ENCODE measurements around the gene MCOLN2.
A peak's percentile ranks its signal among the peaks of the same experiment; 100 is the strongest.
"Not testable (repeated sequence)": the region's sequence is repeated elsewhere in the genome, so short reads cannot be mapped to it uniquely, and the experiment has no call there.

The MCOLN2 gene

GRCh38 chr1:84996846-84997666, at the start of gene MCOLN2:
MCOLN2 (minus strand) TSS chr1:84997113; CDS start chr1:84996872, 241 bp downstream.
- peak within 1 kb of the TSS in 16 of 21 experiments; percentile 17 to 81 (median 52) for H3K27ac ChIP-seq
- H3K4me3 ChIP-seq = peak within 1 kb of the TSS; percentile 46 to 70 (median 55)

GRCh38 chr1:85042413-85042812, 45.5 kb upstream of the MCOLN2 start:
- H3K27ac ChIP-seq = no peak overlapping the region
- no peak overlapping the region for H3K4me3 ChIP-seq

- H3K4me3 ChIP-seq = no peak overlapping the region
- no peak overlapping the region for H3K27ac ChIP-seq
Measured at GRCh38 chr1:85041793-85042192, 44.9 kb upstream of the MCOLN2 start.

GRCh38 chr1:85033221-85033620, 36.3 kb upstream of the MCOLN2 start:
- no peak overlapping the region for H3K4me3 ChIP-seq
- H3K27ac ChIP-seq = no peak overlapping the region

GRCh38 chr1:85030536-85030935, 33.6 kb upstream of the MCOLN2 start:
- H3K27ac ChIP-seq = no peak overlapping the region
- H3K4me3 ChIP-seq = no peak overlapping the region

- no peak overlapping the region for H3K4me3 ChIP-seq
- H3K27ac ChIP-seq = no peak overlapping the region
Measured at GRCh38 chr1:85028151-85028550, 31.2 kb upstream of the MCOLN2 start.

GRCh38 chr1:85027242-85027983, 30.5 kb upstream of the MCOLN2 start:
- peak overlapping the region in 2 of 21 experiments; percentile 39 to 64 for H3K27ac ChIP-seq
- H3K4me3 ChIP-seq = no peak overlapping the region

- Histone ChIP-seq H3K27ac (no peak overlapping the region), H3K4me3 (no peak overlapping the region)
Measured at GRCh38 chr1:85025940-85026339, 29.0 kb upstream of the MCOLN2 start.

- no peak overlapping the region for H3K27ac ChIP-seq
- no peak overlapping the region for H3K4me3 ChIP-seq
Measured at GRCh38 chr1:85024736-85025135, 27.8 kb upstream of the MCOLN2 start.

- Histone ChIP-seq H3K27ac (no peak overlapping the region), H3K4me3 (no peak overlapping the region)
Measured at GRCh38 chr1:85022700-85023099, 25.8 kb upstream of the MCOLN2 start.

GRCh38 chr1:85019994-85020393, 23.1 kb upstream of the MCOLN2 start:
- Histone ChIP-seq H3K4me3 (no peak overlapping the region), H3K27ac (peak overlapping the region in 3 of 21 experiments; percentile 7 to 48 (median 17))

- Histone ChIP-seq H3K4me3 (no peak overlapping the region), H3K27ac (no peak overlapping the region)
Measured at GRCh38 chr1:85015826-85016225, 18.9 kb upstream of the MCOLN2 start.

- not testable (repeated sequence) for H3K27ac ChIP-seq, H3K4me3 ChIP-seq
Measured at GRCh38 chr1:85005641-85006040, 8.7 kb upstream of the MCOLN2 start.

GRCh38 chr1:85001742-85002141, 4.8 kb upstream of the MCOLN2 start:
- Histone ChIP-seq H3K4me3 (no peak overlapping the region), H3K27ac (no peak overlapping the region)

GRCh38 chr1:84998642-84999280, 1.8 kb upstream of the MCOLN2 start:
- peak overlapping the region in 4 of 7 experiments; percentile 17 to 66 (median 50) for H3K4me3 ChIP-seq
- H3K27ac ChIP-seq = no peak overlapping the region

GRCh38 chr1:84997667-84998600, 1.0 kb upstream of the MCOLN2 start:
- peak overlapping the region in 4 of 21 experiments; percentile 21 to 81 (median 44) for H3K27ac ChIP-seq
- H3K4me3 ChIP-seq = peak overlapping the region; percentile 46 to 70 (median 55)

GRCh38 chr1:84995484-84996334, 1.2 kb downstream of the MCOLN2 start:
- peak overlapping the region in 5 of 7 experiments; percentile 46 to 66 (median 55) for H3K4me3 ChIP-seq
- peak overlapping the region in 6 of 21 experiments; percentile 22 to 81 (median 50) for H3K27ac ChIP-seq
